ENCODE measurements around the gene LRMDA.
"Not testable (repeated sequence)": the region's sequence is repeated elsewhere in the genome, so short reads cannot be mapped to it uniquely, and the experiment has no call there.

LRMDA gene

DNA sequence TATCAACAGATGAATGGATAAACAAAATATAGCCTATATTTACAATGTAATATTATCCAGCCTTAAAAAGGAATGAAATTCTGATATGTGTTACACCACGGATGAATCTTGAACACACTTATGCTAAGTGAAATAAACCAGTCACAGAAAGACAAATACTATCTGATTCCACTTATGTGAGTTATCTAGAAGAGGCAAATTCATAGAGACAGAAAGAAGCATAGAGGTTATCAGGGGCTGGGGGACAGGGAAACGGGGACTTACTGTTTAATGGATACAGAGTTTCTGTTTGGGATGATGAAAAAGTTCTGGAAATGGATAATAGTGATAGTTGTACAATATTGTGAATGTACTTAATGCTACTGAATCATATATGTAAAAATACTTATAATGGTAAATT, 329.9 kb downstream of the LRMDA start:
- no peak for DNase-seq

DNA sequence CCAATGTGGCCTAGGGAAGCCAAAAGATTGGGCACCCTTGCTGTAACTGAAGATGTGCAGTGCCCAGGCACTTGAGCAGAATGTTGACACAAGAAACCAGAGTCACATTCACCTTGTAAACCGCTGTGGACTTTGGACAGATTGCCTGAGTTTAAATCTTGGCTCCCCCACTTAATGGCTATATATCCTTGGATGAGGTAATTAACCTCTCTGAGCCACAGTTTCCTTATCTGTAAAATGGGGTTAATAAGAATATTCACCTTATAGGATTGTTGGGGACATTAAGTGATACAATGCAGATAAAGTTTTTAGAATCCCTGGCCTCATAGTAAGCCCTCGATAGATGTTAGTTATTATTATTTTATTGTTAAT, 331.0 kb downstream of the LRMDA start:
- DNase-seq, result no peak

DNA sequence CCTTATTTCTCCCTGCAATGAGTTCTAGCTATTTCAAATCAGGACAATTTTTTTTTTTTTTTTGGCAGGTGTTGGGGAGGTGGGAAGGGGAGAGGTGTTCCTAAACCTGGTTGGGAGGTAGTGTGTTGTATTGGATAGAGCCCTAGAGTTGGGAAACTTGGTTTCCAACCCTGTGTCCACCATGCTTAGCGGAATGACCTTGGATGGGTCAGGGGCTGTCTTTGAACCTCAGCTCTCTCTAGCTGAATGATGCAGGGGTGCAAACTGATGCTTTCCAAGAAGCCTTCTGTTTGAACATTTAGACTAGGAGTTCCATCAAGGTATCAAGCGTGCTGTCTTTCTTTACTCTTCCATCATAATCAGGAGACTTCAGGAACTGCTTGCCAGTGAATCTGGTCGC, 332.2 kb downstream of the LRMDA start:
- no peak for DNase-seq

DNA sequence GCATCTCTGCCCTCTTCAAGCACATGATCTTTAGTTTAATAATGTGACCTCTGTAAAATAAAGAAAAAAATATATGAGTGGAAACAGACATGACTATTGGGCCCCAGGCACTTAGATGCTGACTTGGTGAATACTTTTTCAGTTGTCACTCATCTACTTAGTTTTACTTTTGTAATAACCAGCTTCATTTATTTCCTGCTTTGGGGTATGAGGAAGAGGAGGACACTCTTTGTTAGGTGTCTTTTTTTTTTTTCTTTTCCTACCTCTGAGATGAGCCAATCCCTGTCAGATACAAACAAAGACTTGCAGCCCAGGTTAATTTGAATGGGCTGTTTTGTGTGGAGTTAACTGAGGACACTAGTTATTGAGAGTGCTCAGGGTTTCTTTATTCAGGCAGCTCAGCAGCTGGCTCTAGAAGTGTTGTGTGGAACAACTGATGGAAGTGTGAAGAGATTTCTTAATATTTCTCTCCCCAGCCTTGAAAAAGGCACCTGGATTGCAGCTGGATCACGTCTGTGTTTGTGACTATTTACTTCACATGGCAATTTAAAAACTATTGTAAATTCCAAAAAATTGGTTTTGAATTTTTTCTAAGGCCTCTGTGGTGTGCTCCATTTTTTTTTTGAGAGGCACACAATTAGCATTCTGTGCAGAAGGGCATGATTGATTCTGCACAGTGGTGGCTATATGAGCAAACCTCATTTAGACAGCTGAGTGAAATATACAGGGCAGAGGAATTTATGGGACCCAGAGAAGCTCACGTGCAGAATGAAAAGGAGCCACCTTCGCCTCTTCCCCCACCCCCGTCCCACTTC, 333.8 kb downstream of the LRMDA start:
- no peak for DNase-seq

DNA sequence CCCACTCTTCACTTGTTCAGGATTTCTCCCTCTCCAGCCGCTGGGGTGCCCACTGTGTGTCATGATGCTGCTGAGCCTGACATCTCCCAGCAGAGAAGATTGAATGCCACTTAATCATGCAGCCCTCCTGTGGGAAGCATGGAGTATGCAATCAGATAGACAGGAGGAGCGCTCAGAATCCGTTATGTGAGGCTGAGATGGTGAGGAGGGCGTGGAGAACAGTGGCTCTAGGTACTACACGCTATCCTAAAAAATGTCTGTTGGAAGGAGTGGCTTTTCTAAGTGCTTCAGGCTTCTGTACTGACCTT, 334.3 kb downstream of the LRMDA start:
- DNase-seq, result no peak

DNA sequence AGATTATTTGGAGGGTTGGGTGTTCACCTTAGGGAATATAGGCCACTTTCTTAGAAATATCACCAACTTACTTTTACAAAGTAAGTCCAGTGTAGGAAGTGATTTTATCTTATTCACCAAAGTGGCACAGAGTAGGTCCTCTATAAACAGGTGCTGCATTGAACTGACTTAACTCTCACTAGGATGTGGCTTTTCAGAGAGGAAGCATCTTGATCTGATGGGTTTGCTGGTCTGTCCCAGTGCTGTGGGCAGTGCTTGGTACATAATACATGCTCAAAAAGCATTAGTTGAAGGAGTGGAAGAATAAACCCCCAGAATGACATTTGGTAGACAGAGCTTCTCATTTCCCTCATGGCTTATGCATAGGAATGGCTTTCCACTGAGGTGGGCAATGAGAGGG, 334.7 kb downstream of the LRMDA start:
- DNase-seq, result no peak

DNA sequence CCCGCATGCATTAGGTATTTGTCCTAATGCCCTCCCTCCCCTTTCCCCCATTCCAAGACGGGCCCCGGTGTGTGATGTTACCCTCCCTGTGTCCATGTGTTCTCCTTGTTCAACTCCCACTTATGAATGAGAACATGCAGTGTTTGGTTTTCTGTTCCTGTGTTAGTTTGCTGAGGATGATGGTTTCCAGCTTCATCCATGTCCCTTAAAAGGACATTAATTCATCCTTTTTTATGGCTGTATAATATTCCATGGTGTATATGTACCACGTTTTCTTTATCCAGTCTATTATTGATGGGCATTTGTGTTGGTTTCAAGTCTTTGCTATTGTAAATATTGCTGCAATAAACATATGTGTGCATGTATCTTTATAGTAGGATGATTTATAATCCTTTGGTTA, 335.3 kb downstream of the LRMDA start:
- not testable (repeated sequence) for DNase-seq

DNA sequence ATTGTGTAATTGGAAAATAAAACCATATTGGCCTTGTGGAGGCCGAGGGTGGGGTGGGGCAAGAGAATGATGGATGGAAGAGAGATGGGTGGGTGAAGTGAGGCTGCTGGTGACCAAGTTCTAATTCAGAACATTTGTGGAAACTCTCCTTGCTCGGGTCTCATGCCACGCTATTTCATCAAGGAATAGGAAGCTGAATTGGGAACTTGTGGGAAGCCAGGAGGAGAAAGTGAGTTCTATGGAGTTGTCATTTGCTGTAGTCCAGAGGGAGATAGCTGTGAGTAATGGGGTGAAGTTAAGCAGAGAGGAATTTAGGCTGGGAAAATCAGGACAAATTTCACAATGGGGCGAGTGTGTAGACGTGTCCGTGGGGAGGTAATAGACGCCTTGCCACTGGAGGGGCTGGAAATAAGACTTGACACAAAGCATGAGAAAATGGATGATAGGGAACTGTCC, 339.2 kb downstream of the LRMDA start:
- no peak for DNase-seq

DNA sequence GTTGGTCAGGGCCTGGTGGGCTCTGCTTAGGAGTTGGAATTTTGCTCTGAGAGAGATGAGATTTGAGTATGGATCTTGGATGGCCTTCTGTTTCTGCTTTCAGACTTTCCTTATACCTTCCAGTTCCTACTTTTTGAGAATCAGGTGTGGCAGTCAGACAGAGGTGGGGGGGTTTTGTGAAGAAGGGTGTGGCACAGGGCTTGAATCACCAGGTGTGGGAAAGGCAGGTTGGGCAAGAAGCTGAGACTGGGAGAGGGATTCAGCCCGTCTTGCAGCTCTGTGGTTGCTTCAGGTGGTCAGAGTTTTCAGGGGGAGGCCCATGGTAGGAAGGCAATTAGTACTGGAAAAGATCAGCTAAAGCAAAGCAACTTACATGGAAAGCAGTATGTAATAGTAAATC, 340.2 kb downstream of the LRMDA start:
- no peak for DNase-seq

DNA sequence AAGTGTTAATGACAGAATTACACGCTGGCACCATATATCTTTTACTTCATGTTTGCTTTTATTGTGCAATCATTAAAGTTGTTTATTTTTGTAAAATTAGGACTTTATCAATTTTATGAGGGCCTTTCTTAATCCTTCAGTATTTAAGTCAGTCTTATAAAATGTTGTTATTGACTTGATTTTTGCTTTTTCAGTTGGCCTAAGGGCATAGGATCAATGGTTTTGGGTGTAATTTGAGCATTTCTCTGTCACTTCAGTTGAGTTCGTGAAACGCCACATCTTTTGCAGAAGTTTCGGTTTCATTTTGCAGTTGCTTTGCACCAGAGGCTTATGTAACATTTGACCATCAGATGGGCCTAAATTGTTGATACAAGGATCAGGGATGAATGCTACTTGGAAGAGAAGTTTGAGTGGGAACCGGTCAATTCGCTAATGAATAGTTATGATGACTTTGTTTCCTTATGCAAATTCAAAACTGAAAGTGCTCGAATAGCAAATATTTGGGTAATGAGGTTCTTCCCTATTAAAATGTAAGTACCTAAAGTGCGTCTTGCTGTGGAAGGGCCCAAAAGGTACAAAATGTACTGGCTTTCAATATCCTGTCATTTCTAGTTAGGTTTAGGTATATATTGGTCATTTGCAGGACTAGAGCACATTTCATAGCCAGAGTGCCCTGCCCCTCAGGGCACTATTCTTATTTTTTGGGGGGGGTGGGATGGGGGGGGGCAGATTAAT, 340.9 kb downstream of the LRMDA start:
- DNase-seq, result no peak

DNA sequence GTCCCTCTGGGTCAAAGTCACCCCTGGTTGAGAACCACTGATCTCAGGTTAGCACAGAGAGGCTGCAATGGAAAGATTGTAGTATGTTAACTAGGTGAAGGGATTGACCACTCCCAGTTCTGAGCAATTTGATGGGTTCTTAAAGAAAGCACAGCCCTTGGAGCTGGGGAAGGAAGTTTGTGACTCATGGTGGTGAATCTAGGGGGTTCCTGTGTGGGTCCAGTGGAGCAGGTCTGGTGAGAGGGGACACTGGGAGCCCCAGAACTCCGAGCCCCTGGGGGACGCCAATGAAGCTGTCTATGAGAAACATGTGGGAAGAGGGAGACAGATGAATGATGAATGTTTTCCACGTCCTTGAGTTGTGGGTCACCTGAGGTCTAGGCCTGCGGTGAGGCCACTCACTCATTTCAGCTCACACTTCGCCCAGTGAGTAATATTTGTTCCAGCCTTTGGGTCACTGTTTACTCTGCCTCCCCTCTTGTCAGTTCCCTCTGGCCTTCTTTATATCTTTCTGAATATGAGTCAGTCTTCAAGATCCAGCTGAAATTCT, 341.9 kb downstream of the LRMDA start:
- no peak for DNase-seq

DNA sequence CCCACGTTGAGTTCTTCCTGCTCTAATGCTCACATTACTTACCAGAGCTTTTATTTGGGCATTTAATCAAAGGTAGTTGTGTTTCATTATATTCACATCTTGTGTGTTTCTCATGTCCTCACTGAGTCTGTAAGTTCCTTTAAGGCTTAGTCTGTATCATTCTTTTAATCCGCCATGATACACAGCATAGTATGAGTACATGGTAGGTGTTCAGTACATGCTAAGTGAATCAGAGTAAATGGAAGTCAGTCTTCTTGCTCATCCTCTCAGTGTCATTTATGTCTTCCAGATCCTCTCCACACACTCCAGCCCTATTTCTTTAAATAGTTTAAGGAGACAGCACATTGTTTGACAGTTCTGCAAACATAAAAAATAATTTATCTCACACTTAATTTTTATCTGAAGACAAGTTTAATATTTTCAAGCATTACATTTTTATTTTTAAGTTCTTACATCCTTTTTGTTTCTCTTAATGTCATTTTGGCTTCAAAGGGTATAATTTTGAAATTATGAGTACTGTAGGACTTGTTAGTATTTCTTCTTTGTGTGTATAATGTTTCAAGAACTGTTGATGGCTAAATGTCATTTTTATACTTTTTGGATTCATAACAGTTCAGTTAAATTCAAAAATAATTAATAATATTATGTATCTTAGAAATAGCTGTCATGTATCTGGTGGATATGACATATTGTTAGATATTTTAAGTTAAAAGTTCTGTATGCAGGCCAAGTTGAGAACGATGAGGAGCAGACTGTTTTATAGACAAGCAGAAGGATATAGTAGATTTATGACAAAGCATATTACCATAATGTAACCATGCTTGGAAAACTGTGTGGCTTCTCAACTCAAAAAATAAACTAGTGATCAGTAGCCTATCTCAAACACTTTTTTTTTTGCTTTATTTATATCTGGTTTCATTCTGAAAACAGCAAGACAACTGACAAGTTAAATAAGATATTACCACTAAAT, 342.7 kb downstream of the LRMDA start:
- DNase-seq, result no peak

DNA sequence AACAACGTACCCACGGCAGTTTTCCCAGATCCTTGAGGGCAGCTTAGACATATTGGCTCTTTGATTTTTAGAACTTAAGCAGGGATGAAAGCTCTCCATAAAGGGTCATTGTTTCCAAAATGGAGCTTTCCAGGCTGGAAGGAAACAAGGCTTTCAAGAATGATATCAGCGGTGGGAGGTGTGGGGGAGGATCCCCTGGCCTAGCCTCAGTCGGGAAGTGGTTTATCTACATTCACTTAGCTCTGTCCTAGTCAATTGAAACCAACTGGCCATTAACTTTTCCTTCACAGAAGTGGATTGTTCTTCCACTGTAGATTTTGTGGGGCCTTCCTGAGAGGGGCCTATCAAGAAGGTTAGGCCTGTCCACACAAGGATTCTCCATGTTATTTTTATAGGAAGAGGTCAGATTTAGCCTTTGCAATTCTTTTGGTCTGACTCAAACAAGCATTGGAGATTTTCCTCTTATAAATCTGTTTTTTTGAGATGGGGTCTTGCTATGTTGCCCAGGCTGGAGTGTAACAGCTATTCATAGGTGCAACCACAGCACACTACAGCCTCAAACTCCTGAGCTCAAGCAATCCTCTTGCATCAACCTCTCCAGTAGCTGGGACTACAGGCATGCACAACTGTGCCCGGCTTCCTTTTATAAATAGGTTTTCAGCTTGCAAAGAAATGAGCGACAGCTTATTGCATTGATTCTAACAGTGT, 343.5 kb downstream of the LRMDA start:
- no peak for DNase-seq

DNA sequence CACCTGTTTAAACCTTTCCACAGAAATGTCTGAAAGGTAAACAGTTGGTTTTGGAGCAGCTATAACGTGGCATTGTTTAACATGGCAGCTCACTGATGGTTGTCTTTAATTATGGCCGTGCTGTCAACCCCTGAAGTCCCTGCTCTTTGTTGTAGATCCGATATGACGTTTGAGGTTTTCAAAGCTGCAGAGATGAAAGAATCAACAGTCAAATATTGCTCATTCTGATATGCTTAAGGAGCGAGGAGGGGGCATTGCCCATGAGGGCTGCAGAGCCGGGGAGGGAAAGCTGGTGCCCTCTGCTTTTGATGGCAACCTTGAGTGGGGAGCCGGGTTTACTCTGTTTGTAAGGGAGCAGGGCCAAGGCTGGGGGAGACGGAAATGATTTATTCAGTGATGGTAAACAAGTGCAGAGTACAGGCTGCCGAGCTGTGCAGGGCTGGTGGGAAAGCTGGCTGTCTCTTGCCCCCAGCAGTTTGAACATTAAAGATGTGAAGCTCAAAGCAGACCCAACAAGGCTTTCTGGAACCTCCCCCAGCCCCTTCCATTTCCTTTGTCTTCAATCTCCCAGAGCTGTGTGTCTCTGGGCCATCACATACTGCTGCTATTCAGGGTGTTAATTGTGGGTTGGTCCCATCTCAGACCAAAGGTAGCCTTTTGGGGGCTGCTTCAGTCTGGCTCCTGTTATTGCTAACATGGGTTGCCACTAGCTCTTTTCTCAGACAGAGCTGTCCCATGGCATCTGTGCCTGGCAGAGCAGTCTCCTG, 345.5 kb downstream of the LRMDA start:
- DNase-seq, result no peak

DNA sequence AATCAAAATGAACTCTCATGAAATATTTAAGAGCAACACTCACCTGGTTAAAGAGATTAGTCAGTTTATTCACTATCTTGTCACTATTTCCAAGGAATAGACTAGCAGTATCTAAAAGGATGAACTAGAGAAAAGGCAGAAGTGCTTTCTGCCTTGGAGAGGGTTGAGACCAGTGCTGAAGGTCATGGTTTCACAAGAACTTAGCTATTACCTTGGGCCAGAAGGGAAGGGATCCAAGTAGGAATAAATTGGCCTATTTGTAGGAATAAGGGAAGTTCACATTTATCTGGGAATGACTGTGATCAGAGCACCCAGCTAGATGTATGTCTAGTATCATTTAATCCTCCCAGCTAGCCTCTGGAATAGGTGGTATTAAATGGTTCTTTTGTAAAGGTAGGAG, 347.2 kb downstream of the LRMDA start:
- no peak for DNase-seq

DNA sequence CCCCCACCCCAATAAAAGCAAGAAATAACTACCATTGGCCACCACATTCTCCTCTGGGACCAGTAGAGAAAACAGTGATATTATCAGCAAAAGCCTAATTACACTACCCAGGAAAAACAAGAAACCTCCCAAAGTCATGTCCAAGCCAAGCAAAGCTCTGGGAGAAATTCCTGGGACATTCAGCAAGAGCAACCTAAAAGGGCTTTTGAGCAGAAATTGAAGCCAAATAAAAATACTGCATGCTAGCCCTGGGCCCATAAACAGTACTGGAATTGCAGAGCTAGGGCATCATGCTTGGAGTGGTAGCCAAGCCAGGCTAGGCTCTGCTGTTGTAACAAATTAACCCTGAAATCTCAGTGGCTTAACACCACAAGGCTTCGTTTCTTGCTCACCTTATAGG, 347.9 kb downstream of the LRMDA start:
- no peak for DNase-seq

DNA sequence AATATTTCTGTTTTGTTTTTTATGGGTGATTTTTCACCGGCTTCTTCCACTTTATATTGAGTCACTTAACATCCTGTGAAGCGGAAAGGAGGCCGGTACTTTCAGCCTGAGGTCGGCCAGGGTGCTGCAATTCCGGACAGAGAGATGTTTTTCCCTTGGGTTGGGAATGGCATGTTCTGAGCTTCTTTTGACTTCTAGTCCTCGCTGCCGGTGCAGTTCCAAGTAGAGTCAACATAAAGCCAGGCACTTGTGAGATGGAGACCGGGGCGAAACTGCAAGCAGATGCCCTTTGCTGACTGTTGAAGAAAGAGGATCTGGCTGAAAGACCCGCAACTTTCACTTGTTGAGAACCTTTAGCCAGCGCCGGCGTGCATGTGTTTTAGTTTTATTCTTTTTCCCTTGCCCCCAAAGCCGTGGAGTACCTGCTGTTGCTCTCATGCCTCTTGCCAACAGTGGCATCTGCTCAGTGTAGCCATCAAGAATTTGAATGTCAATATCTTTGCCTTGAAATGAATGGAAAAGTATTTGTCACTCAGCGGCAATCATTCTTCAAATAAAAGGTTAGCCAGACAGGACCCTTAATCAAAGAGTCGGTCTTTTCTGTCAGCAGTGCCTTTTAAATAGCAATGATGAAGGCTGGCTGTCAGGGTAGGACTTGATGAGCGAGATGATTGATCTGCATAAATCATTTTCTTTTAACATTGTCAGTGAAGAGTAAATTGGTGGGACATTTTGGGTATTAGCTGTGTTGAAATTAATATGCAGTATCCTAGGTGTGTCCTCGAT, 351.2 kb downstream of the LRMDA start:
- DNase-seq, result no peak

DNA sequence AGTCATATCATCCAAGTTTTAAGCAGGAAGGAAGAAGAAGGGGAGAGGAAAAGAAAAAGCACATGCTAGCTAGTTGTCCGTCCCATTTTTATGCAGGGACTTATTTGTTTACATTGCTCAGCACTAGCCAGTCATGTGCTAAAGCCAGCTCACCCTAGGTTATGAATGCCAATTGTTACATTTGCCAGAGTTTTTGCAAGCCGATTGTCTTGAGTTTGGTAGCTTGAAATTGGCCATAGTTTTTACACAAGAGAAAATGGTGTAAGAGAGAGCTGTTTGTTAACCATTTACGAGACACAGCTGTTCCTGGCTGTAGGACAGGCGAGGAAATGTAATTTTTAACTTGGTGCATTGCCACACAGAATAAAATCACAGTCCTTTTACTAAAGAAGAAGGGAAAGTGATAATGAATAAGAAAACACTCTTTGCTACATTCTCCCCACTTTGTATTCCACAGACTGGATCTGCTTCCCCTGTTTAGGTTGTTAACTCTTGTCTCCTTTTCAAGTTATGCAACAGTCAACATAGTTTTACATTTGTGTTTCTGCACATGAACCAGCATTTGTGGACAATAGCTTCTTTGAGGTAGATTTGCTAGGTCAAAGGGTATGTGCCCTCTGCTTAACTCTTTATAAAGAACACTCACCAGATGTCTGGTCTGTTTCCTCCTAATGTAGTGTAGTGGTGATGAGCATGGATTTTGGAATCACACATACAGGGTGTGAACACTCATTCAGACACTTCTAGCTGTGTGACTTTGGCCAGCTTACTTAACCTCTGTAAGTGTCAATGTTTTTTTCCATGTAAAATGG, 357.2 kb downstream of the LRMDA start:
- DNase-seq, result no peak

DNA sequence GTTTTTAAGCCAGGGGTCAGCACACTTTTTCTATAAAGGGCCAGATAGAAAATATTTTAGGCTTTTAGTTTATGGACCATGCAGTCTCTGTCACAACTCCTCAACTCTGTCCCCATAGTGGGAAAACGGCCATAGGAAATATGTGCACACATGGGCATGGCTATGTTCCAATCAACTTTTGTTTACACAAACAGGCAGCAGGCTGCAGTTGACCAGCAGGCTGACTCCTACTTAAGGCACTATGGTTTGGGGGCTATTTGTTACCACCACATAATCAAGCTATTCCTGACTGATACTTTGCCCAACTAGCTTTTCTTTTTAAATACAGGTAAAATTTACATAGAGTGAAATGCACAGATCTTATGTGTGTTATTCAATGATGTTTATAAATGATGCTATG, 362.4 kb downstream of the LRMDA start:
- no peak for DNase-seq

DNA sequence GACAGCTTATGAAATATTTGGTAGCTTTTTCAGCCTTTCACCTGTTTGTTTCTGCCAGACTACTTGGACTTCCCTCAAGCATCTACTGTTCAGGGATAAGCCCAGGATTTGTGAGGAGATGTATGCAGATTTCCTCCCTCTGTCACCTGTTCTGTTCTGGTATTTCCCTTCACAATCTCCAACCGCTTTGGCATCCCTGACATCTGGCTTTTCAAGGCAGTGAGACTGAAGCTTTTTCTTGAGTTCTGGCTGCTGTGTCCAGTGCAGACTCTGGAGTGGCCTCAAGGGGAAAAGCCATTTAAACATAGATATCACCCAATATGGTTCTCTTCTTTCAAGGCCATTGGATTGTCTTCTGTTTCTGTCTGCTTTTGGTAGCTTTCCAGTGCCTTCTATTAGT, 369.7 kb downstream of the LRMDA start:
- DNase-seq, result no peak

Measured in NCI-H187 treated with DMSO at 0.1 percent for 48 hours (cell line).